ENCODE measurements around the gene ZNF91. TPM values are rescaled to one million over a fixed set of nuclear protein-coding genes. Genes with fewer than 3 reads are reported as not detected.
A peak's percentile ranks its signal among the peaks of the same experiment; 100 is the strongest.
"Not testable (repeated sequence)": the region's sequence is repeated elsewhere in the genome, so short reads cannot be mapped to it uniquely, and the experiment has no call there.

Gene ZNF91
- total RNA-seq, 2 experiments from 2014 or later: 56.8 to 56.9 TPM

- Mint-ChIP-seq H3K4me1 (peaks cover 6% of the 10 kb centered on the region), H3K27ac (no peak overlapping the region), H3K36me3 (peaks cover 86% of the 10 kb centered on the region), H3K27me3 (no peaks in the 10 kb centered on the region), H3K9me3 (peaks cover 23% of the 10 kb centered on the region), H3K4me3 (no peak overlapping the region)
- ATAC-seq (ENCODE audit: low read depth) (no peak), DNase-seq (no peak)
- POLR2A ChIA-PET: no interaction called here
Observed at GRCh38 chr19:23384858-23385257, 10.4 kb downstream of the ZNF91 start.

GRCh38 chr19:23384166-23384565 is 11.1 kb downstream of the ZNF91 start:
- Mint-ChIP-seq H3K27me3 (no peaks in the 10 kb centered on the region), H3K27ac (no peak overlapping the region), H3K4me3 (no peak overlapping the region), H3K36me3 (peaks cover 86% of the 10 kb centered on the region), H3K9me3 (peaks cover 25% of the 10 kb centered on the region), H3K4me1 (peaks cover 7% of the 10 kb centered on the region)
- POLR2A ChIA-PET: interaction anchor here (0.5 kb wide), 1 partner anchor 233 kb away, joined by 4 read pairs; no protein-coding TSS in a partner anchor
- DNase-seq: no peak
- no peak for ATAC-seq (ENCODE audit: low read depth)

- Mint-ChIP-seq H3K27ac (no peak overlapping the region), H3K4me3 (no peak overlapping the region), H3K36me3 (peaks cover 82% of the 10 kb centered on the region), H3K4me1 (peaks cover 7% of the 10 kb centered on the region), H3K27me3 (no peaks in the 10 kb centered on the region), H3K9me3 (peaks cover 21% of the 10 kb centered on the region)
- POLR2A ChIA-PET: no interaction called here
- ATAC-seq (ENCODE audit: low read depth) (no peak), DNase-seq (no peak)
Observed at GRCh38 chr19:23382955-23383354, 12.3 kb downstream of the ZNF91 start.

DNA sequence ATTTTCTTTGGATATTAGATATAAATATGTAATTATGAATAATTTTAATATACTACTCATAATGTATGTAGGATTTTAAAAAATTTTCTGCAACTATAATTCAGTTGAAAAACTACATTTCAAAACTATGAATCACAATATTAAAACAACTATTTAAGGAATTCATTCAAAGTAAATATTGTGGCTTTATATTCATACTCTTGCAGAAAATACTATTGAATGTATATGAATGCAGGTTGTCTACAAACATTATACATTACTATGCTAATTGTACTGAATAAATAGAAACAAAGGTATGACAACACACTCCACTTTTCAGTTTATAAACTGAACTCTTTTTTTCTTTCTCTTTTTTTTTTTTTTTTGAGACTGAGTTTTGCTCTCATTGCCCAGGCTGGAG is 14.2 kb downstream of the ZNF91 start:
- ATAC-seq (ENCODE audit: low read depth) (no peak), DNase-seq (no peak)
- POLR2A ChIA-PET: no interaction called here
- Mint-ChIP-seq H3K4me1 (peaks cover 4% of the 10 kb centered on the region), H3K36me3 (peaks cover 81% of the 10 kb centered on the region), H3K4me3 (no peak overlapping the region), H3K27ac (no peak overlapping the region), H3K27me3 (no peaks in the 10 kb centered on the region), H3K9me3 (peaks cover 23% of the 10 kb centered on the region)

GRCh38 chr19:23379671-23380070 is 15.6 kb downstream of the ZNF91 start:
- DNase-seq, H3K4me1 Mint-ChIP-seq, H3K27me3 Mint-ChIP-seq: not testable (repeated sequence)
- peak; percentile 42 for ATAC-seq (ENCODE audit: low read depth)
- H3K27ac Mint-ChIP-seq: peak overlapping the region; percentile 76
- H3K9me3 Mint-ChIP-seq: peaks cover 26% of the 10 kb centered on the region
- peak overlapping the region; percentile 49 for H3K4me3 Mint-ChIP-seq
- H3K36me3 Mint-ChIP-seq: peaks cover 82% of the 10 kb centered on the region
- POLR2A ChIA-PET: interaction anchor here (1.2 kb wide), 1 partner anchor 420 kb away, joined by 11 read pairs; no protein-coding TSS in a partner anchor

DNA sequence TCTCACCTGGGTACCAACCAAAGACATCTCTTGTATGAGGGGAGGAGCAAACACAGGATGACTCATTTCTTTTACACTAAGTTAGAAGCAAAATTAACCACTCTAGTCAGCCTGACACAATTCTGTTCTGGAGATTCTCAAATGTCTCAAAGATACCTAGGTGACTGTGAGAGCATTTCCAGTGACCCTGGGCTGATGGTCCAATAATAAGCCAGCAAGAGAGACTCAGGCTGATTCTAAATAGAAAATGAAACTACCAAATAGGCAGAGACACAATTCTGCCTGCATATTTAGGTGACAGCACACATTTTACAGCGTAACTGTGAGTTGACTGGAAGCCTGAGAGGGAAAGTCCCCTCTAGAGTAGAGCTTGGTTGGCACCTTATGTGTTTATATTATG is 16.3 kb downstream of the ZNF91 start:
- POLR2A ChIA-PET: interaction anchor here (1.2 kb wide), 1 partner anchor 421 kb away, joined by 11 read pairs; no protein-coding TSS in a partner anchor
- no peak overlapping the region for H3K4me3 Mint-ChIP-seq
- H3K27ac Mint-ChIP-seq: no peak overlapping the region
- H3K36me3 Mint-ChIP-seq: peaks cover 81% of the 10 kb centered on the region
- H3K27me3 Mint-ChIP-seq: no peaks in the 10 kb centered on the region
- DNase-seq (no peak), ATAC-seq (ENCODE audit: low read depth) (no peak)
- peaks cover 28% of the 10 kb centered on the region for H3K9me3 Mint-ChIP-seq
- H3K4me1 Mint-ChIP-seq: peaks cover 4% of the 10 kb centered on the region

DNA sequence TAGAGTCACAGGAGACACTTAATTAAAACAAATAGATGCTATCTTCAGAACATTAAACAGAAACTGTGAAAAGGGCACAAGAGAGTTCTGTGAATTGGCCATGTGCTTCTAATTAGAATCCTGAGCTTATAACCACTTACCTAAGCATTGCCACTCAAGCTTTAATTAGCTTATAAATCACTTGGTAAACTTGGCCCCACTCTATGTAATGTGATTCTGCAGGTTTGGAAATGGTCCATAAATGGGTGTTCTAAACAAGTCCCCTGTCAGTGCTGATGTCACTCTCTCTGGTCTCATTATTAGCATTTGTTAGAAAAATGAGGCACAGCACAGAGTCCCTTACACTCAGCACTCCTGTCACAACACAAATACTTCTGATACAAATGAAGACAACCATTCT is 18.0 kb downstream of the ZNF91 start:
- POLR2A ChIA-PET: no interaction called here
- Mint-ChIP-seq H3K27ac (no peak overlapping the region), H3K4me3 (no peak overlapping the region)

DNA sequence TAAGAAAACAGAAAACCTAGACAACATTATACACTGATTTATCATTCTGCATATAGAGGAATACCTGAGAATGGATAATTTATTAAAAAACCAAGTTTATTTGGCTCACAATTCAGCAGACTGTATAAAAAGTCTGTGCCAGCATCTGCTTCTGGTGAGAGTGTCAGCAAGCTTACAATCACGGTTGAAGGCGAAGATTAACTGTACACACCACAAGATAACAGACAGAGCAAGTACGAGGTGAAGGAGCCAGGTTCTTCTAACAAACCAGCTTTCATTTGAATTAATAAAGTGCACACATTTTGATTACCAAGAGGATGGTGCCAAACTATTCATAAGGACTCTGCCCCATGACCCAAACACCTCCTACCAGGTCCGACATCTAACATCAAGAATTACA is 28.8 kb downstream of the ZNF91 start:
- Mint-ChIP-seq H3K27ac (no peak overlapping the region), H3K4me3 (no peak overlapping the region), H3K36me3 (peaks cover 76% of the 10 kb centered on the region), H3K4me1 (no peaks in the 10 kb centered on the region), H3K27me3 (no peaks in the 10 kb centered on the region), H3K9me3 (peaks cover 15% of the 10 kb centered on the region)
- DNase-seq: no peak
- ATAC-seq (ENCODE audit: low read depth): no peak
- POLR2A ChIA-PET: no interaction called here

More for the DNA sequence above, 18.0 kb downstream of the ZNF91 start:
- H3K4me1 Mint-ChIP-seq: peaks cover 1% of the 10 kb centered on the region
- peaks cover 30% of the 10 kb centered on the region for H3K9me3 Mint-ChIP-seq
- peaks cover 81% of the 10 kb centered on the region for H3K36me3 Mint-ChIP-seq
- DNase-seq (no peak), ATAC-seq (ENCODE audit: low read depth) (no peak)
- H3K27me3 Mint-ChIP-seq: no peaks in the 10 kb centered on the region

GRCh38 chr19:23366031-23366430 is 29.2 kb downstream of the ZNF91 start:
- Mint-ChIP-seq H3K9me3 (peaks cover 14% of the 10 kb centered on the region), H3K36me3 (peaks cover 76% of the 10 kb centered on the region)
- H3K4me1 Mint-ChIP-seq; H3K27me3 Mint-ChIP-seq; H3K4me3 Mint-ChIP-seq; POLR2A ChIA-PET; DNase-seq; H3K27ac Mint-ChIP-seq; ATAC-seq (ENCODE audit: low read depth): not testable (repeated sequence)

- peaks cover 18% of the 10 kb centered on the region for H3K9me3 Mint-ChIP-seq
Observed at GRCh38 chr19:23365222-23365621, 30.0 kb downstream of the ZNF91 start.

GRCh38 chr19:23361843-23362242 is 33.4 kb downstream of the ZNF91 start:
- H3K27ac Mint-ChIP-seq; H3K4me1 Mint-ChIP-seq; DNase-seq; POLR2A ChIA-PET; H3K27me3 Mint-ChIP-seq; H3K4me3 Mint-ChIP-seq; ATAC-seq (ENCODE audit: low read depth): not testable (repeated sequence)
- peaks cover 65% of the 10 kb centered on the region for H3K36me3 Mint-ChIP-seq
- H3K9me3 Mint-ChIP-seq: peaks cover 31% of the 10 kb centered on the region

More at GRCh38 chr19:23365222-23365621, 30.0 kb downstream of the ZNF91 start:
- POLR2A ChIA-PET: no interaction called here
- DNase-seq: no peak
- Mint-ChIP-seq H3K4me1 (no peaks in the 10 kb centered on the region), H3K27ac (no peak overlapping the region), H3K4me3 (no peak overlapping the region), H3K36me3 (peaks cover 72% of the 10 kb centered on the region), H3K27me3 (no peaks in the 10 kb centered on the region)
- no peak for ATAC-seq (ENCODE audit: low read depth)

DNA sequence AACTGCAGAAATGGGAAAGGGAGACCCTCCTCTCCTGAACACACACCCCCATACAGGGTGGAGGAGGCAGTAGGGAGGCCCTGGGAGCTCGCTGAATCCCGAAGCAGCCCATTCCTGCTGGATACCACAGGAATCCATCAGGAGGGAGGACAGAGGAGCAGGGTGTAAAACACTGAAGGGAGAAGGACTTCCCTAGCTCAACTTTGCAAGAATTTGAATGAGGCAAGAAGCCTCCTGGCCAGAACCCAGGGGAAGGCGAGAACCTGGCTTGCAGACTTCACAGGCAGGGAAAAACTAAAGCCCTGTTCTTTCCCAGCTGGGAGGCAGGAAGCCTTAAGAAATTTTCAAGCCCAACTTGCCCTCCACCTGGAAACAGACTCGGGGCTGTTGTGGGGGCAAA is 43.5 kb downstream of the ZNF91 start:
- Mint-ChIP-seq H3K4me3 (no peak overlapping the region), H3K9me3 (peaks cover 60% of the 10 kb centered on the region), H3K36me3 (peaks cover 91% of the 10 kb centered on the region), H3K4me1 (no peaks in the 10 kb centered on the region), H3K27ac (no peak overlapping the region), H3K27me3 (no peaks in the 10 kb centered on the region)
- DNase-seq (no peak), ATAC-seq (ENCODE audit: low read depth) (no peak)
- POLR2A ChIA-PET: no interaction called here

- Mint-ChIP-seq H3K4me1 (no peaks in the 10 kb centered on the region), H3K9me3 (peaks cover 57% of the 10 kb centered on the region), H3K4me3 (no peak overlapping the region), H3K27ac (no peak overlapping the region), H3K36me3 (peaks cover 88% of the 10 kb centered on the region), H3K27me3 (no peaks in the 10 kb centered on the region)
- POLR2A ChIA-PET: no interaction called here
- DNase-seq (no peak), ATAC-seq (ENCODE audit: low read depth) (no peak)
Observed at GRCh38 chr19:23346696-23347095, 48.6 kb downstream of the ZNF91 start.

GRCh38 chr19:23345838-23346237 is 49.4 kb downstream of the ZNF91 start:
- Mint-ChIP-seq H3K27me3 (no peaks in the 10 kb centered on the region), H3K4me1 (no peaks in the 10 kb centered on the region), H3K4me3 (no peak overlapping the region), H3K9me3 (peaks cover 56% of the 10 kb centered on the region), H3K36me3 (peaks cover 82% of the 10 kb centered on the region), H3K27ac (no peak overlapping the region)
- ATAC-seq (ENCODE audit: low read depth) (no peak), DNase-seq (no peak)
- POLR2A ChIA-PET: no interaction called here
